HG02642 (cell line): ENCODE data around the gene C16orf90.

Experiments used
- ATAC-seq: cut with Tn5 transposase; IDR thresholded peaks from one replicate; pipeline ENCODE4 v1.9.1; 2021; ENCODE audit warnings: mild to moderate bottlenecking; ENCODE audit not compliant: unreplicated experiment, poor library complexity

The C16orf90 gene

GRCh38 chr16:3469736-3470135 is 25.6 kb downstream of the C16orf90 start:
- ATAC-seq: no peak

GRCh38 chr16:3468501-3468900 is 26.8 kb downstream of the C16orf90 start:
- no peak for ATAC-seq

DNA sequence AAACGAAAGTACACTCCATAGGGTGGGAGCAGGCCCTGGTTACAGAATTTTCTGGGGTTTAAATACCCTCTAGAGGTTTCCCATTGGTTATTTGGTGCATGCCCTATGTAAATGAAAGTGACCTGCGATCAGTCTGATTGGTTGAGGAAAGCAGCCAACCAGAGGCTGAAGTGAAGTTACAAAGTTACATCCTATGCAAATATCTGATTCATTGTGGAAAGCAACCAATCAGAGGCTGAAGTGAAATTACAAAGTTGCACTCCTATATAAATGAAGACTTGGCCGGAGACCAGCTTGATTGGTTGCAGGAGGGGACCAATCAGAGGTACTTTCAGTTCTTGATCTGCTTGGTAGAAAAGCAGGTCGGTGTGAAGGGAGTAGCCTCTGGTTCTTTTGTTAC is 27.4 kb downstream of the C16orf90 start:
- no peak for ATAC-seq

- no peak for ATAC-seq
Measured at GRCh38 chr16:3467182-3467581, 28.1 kb downstream of the C16orf90 start.

DNA sequence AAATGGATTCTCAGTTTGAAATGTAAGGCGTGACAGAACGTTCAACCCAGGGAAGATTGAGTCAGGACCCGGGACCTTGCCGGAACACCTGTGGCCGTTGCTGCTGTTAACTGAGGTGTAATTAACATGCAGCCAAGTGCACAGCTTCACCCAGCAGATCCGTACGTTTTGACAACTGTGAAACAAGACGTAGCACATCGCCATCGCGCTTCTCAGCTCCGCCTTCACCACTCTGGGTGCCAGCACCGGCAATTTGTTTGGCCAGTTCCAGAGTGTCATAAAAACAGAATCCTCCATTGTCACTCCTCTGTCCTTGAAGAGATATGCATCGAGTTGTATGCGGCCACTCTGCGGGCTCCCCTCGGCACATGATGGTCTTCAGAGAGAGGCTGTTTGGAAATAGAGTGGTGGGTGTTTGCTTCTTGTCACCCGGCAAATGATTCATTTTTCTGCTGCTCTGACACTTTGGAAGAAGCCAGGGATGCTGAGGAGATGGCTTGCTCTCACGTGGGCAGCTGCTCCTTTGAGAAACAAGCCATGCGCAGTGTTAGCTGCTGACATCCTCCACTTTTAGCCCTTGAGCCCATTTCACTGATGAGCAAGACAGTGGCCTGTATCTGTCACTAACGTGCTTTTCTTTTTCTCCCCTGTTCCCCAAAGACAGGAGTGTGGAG is 29.2 kb downstream of the C16orf90 start:
- no peak for ATAC-seq

- no peak for ATAC-seq
Measured at GRCh38 chr16:3465301-3465700, 30.0 kb downstream of the C16orf90 start.

DNA sequence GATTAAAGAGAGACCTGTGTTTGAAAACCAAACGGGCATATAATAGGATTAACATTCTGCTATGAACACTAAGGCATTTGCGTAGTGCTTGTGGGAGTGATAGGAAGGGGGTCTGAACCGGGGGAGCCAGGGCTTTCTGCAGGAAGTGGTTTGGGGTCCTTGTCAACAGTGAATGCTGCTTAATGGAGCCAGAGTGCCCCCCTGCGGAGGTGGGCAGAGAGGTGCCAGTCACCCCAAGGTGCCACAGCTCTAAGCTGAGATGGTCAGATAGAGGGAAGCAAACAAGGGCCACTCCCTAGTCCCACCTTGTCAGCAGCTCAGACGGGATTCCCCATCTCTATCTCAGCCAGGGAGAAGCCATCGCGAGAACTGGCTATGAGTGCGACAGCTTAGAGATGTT is 34.1 kb downstream of the C16orf90 start:
- ATAC-seq: no peak

GRCh38 chr16:3460585-3460984 is 34.7 kb downstream of the C16orf90 start:
- no peak for ATAC-seq

GRCh38 chr16:3460121-3460520 is 35.2 kb downstream of the C16orf90 start:
- no peak for ATAC-seq

- no peak for ATAC-seq
Measured at GRCh38 chr16:3459401-3460090, 35.7 kb downstream of the C16orf90 start.

GRCh38 chr16:3458852-3459361 is 36.4 kb downstream of the C16orf90 start:
- no peak for ATAC-seq

GRCh38 chr16:3458278-3458851 is 36.9 kb downstream of the C16orf90 start:
- ATAC-seq: no peak

DNA sequence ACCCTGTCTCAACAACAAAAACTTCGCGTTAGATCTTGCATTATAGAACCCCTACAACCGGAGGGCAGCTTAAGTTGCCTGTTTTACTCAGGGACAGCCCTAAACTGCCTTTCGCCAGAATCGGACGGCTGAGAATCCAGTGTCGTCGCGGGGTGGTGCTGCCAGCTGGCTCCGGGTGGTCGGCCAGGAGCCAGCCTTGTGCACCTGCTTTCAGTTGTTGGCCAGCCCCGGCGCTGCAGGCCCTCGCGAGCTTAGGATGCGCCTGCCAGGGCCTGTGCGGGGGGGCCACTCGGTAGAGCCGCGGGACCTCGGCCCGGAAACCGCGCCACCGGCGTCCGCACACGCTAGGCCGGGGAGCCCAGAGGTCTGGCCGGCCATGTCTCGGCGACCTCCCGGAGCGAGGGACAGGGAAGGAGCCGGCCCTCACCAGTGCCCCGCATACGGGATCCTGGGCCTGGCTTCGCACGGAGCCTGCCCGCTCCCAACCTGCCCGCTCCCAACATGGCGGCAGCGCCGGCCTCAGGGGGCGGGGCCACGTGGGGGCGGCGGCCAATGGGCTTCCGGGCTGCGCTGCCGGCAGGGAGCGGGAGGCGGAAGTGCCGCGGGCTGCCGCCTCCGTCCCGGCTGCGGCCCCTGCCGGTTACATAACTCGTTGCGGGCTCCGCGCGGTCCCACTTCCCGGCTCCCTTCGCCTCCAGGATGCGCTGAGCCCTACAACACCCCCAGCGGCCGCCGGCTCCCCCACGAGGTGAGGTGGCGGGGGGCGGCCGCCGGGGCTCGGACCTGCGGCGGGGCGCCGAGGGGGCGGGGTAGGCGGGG is 37.6 kb downstream of the C16orf90 start:
- ATAC-seq: peak; percentile 88

DNA sequence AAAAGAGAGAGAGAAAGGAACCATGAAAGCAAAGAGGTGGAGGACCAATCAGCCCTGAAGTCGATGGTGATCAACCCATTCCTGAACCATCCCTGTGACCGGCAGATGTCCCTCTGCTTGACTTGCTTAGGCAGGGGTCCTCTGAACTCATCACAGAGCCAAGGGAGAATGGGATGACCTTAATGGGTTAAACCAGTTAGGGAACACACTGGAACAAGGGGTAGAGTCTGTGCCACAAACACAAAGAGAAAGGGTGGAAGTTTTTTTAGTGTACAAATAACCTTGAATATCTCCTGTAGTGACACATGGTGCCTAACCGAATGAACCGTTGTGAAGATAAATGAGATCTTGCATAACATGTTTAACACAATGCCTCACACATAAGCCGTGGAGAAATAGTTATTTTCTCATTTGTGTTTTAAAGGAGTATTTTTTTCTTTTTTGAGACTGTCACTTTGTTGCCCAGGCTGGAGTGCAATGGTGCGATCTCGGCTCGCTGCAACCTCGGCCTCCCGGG is 40.6 kb downstream of the C16orf90 start:
- no peak for ATAC-seq

DNA sequence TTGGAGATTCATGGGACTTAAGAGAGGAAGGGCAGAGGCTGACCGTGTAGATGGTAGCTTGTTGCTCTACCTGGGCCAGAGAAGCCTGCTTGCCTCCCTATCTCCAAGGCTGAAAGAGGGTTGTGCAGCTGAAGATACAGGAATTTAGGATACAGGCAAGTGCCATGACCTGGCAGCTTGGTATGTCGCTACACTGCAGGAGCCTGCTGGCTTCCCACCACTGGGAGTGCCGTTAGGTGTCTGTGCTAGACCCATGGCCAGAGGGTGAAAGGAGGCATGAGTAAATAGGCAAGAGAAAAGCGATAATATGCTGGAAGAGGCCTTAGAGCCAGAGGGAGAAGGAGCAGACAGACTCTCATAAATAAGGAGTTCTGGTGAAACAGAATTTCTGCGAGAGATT is 41.2 kb downstream of the C16orf90 start:
- ATAC-seq: no peak

DNA sequence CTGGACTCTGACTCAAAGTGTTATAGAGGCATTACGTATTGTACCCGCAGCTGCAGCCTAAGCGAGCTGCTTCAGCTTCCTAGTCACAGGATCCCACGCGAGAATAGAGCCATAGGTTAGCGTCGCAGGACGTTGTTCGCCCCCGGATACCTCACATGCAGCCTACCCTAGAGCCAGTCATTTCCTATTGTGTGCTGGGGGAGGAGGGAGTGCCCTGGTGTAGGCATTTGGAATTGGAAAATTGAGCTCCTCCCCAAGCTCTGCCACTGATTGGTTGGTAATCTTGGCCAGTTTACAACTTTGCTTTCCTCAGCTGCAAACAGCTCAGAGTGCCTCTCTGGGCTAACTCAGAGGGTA is 51.3 kb downstream of the C16orf90 start:
- peak; percentile 29 for ATAC-seq
